ENCODE data around the gene NOS1AP. TPM values are rescaled to one million over a fixed set of nuclear protein-coding genes. Genes with fewer than 3 reads are reported as not detected.

NOS1AP gene
- total and polyA plus RNA-seq, 7 experiments from 2014 or later = 0.08 to 0.15 TPM; not detected in 5

- Mint-ChIP-seq H3K27me3 (peaks cover 25 to 44% (median 31%) of the 10 kb centered on the region in 5 donors), H3K27ac (no peak overlapping the region), H3K4me1 (no peaks in the 10 kb centered on the region), H3K36me3 (no peaks in the 10 kb centered on the region), H3K4me3 (no peak overlapping the region), H3K9me3 (peaks cover 0 to 2% (median 0%) of the 10 kb centered on the region in 11 donors)
- CTCF ChIA-PET = no interaction called here
- no peaks in the 10 kb centered on the region for H3K9me3 ChIP-seq (ENCODE audit: control insufficient read depth in 2 of 3, low read length in 3 of 3)
- no peak overlapping the region for H3K27ac ChIP-seq (ENCODE audit: low read depth, low read length)
- ATAC-seq (no peak), DNase-seq (no peak)
- POLR2A ChIA-PET = no interaction called here
- H3K36me3 ChIP-seq (ENCODE audit: control insufficient read depth in 2 of 3, insufficient read depth in 3 of 3, low read length in 3 of 3) = no peaks in the 10 kb centered on the region
- intact Hi-C loops (cut with micrococcal nuclease) = no loop called here
- H3K4me3 ChIP-seq (ENCODE audit: low read length) = no peak overlapping the region
- H3K4me1 ChIP-seq (ENCODE audit: control insufficient read depth in 2 of 2, insufficient read depth in 2 of 2, low read length in 2 of 2) = no peaks in the 10 kb centered on the region
- no peaks in the 10 kb centered on the region for H3K27me3 ChIP-seq (ENCODE audit: control insufficient read depth in 2 of 2, insufficient read depth in 2 of 2, low read length in 2 of 2)
These were observed 65.8 kb downstream of the NOS1AP start for GRCh38 chr1:162135271-162135775.

GRCh38 chr1:162136760-162137159, 67.3 kb downstream of the NOS1AP start:
- H3K27me3 ChIP-seq (ENCODE audit: control insufficient read depth in 2 of 2, insufficient read depth in 2 of 2, low read length in 2 of 2) = no peaks in the 10 kb centered on the region
- no peak overlapping the region for H3K4me3 ChIP-seq (ENCODE audit: low read length)
- Mint-ChIP-seq H3K36me3 (no peaks in the 10 kb centered on the region), H3K4me1 (no peaks in the 10 kb centered on the region), H3K4me3 (no peak overlapping the region), H3K27me3 (peaks cover 27 to 47% (median 33%) of the 10 kb centered on the region in 5 donors), H3K27ac (no peak overlapping the region), H3K9me3 (peaks cover 0 to 2% (median 0%) of the 10 kb centered on the region in 11 donors)
- H3K36me3 ChIP-seq (ENCODE audit: control insufficient read depth in 2 of 3, insufficient read depth in 3 of 3, low read length in 3 of 3) = no peaks in the 10 kb centered on the region
- H3K9me3 ChIP-seq (ENCODE audit: control insufficient read depth in 2 of 3, low read length in 3 of 3) = no peaks in the 10 kb centered on the region
- DNase-seq (no peak), ATAC-seq (no peak)
- H3K4me1 ChIP-seq (ENCODE audit: control insufficient read depth in 2 of 2, insufficient read depth in 2 of 2, low read length in 2 of 2) = no peaks in the 10 kb centered on the region
- intact Hi-C loops (cut with micrococcal nuclease) = no loop called here
- no peak overlapping the region for H3K27ac ChIP-seq (ENCODE audit: low read depth, low read length)
- ChIA-PET POLR2A (no interaction called here), CTCF (no interaction called here)

- intact Hi-C loops (cut with micrococcal nuclease) = no loop called here
- Mint-ChIP-seq H3K4me1 (no peaks in the 10 kb centered on the region), H3K36me3 (no peaks in the 10 kb centered on the region), H3K27ac (no peak overlapping the region), H3K9me3 (peaks cover 0 to 2% (median 0%) of the 10 kb centered on the region in 11 donors), H3K27me3 (peaks cover 27 to 51% (median 38%) of the 10 kb centered on the region in 5 donors), H3K4me3 (no peak overlapping the region)
- no peaks in the 10 kb centered on the region for H3K36me3 ChIP-seq (ENCODE audit: control insufficient read depth in 2 of 3, insufficient read depth in 3 of 3, low read length in 3 of 3)
- H3K4me3 ChIP-seq (ENCODE audit: low read length) = no peak overlapping the region
- ATAC-seq = no peak
- H3K27ac ChIP-seq (ENCODE audit: low read depth, low read length) = no peak overlapping the region
- POLR2A ChIA-PET = no interaction called here
- DNase-seq = no peak
- no peaks in the 10 kb centered on the region for H3K9me3 ChIP-seq (ENCODE audit: control insufficient read depth in 2 of 3, low read length in 3 of 3)
- H3K27me3 ChIP-seq (ENCODE audit: control insufficient read depth in 2 of 2, insufficient read depth in 2 of 2, low read length in 2 of 2) = no peaks in the 10 kb centered on the region
- CTCF ChIA-PET = no interaction called here
- no peaks in the 10 kb centered on the region for H3K4me1 ChIP-seq (ENCODE audit: control insufficient read depth in 2 of 2, insufficient read depth in 2 of 2, low read length in 2 of 2)
These were observed 67.9 kb downstream of the NOS1AP start for GRCh38 chr1:162137179-162137960.

GRCh38 chr1:162138112-162138511, 68.6 kb downstream of the NOS1AP start:
- Histone ChIP-seq H3K27ac (ENCODE audit: low read depth, low read length) (no peak overlapping the region), H3K9me3 (ENCODE audit: control insufficient read depth in 2 of 3, low read length in 3 of 3) (no peaks in the 10 kb centered on the region), H3K4me3 (ENCODE audit: low read length) (no peak overlapping the region), H3K27me3 (ENCODE audit: control insufficient read depth in 2 of 2, insufficient read depth in 2 of 2, low read length in 2 of 2) (no peaks in the 10 kb centered on the region), H3K4me1 (ENCODE audit: control insufficient read depth in 2 of 2, insufficient read depth in 2 of 2, low read length in 2 of 2) (no peaks in the 10 kb centered on the region), H3K36me3 (ENCODE audit: control insufficient read depth in 2 of 3, insufficient read depth in 3 of 3, low read length in 3 of 3) (no peaks in the 10 kb centered on the region)
- intact Hi-C loops (cut with micrococcal nuclease) = no loop called here
- no peak for ATAC-seq
- peaks cover 0 to 2% (median 0%) of the 10 kb centered on the region in 11 donors for H3K9me3 Mint-ChIP-seq
- H3K36me3 Mint-ChIP-seq = no peaks in the 10 kb centered on the region
- POLR2A ChIA-PET = no interaction called here
- no peaks in the 10 kb centered on the region for H3K4me1 Mint-ChIP-seq
- CTCF ChIA-PET = no interaction called here
- H3K4me3 Mint-ChIP-seq = no peak overlapping the region
- DNase-seq = no peak
- peaks cover 23 to 52% (median 37%) of the 10 kb centered on the region in 5 donors for H3K27me3 Mint-ChIP-seq
- no peak overlapping the region for H3K27ac Mint-ChIP-seq

- Mint-ChIP-seq H3K9me3 (peaks cover 0 to 3% (median 0%) of the 10 kb centered on the region in 11 donors), H3K27me3 (peaks cover 23 to 53% (median 38%) of the 10 kb centered on the region in 5 donors), H3K36me3 (no peaks in the 10 kb centered on the region), H3K4me3 (no peak overlapping the region), H3K4me1 (no peaks in the 10 kb centered on the region), H3K27ac (no peak overlapping the region)
- intact Hi-C loops (cut with micrococcal nuclease) = no loop called here
- Histone ChIP-seq H3K27ac (ENCODE audit: low read depth, low read length) (no peak overlapping the region), H3K4me3 (ENCODE audit: low read length) (no peak overlapping the region), H3K4me1 (ENCODE audit: control insufficient read depth in 2 of 2, insufficient read depth in 2 of 2, low read length in 2 of 2) (no peaks in the 10 kb centered on the region), H3K27me3 (ENCODE audit: control insufficient read depth in 2 of 2, insufficient read depth in 2 of 2, low read length in 2 of 2) (no peaks in the 10 kb centered on the region), H3K9me3 (ENCODE audit: control insufficient read depth in 2 of 3, low read length in 3 of 3) (no peaks in the 10 kb centered on the region), H3K36me3 (ENCODE audit: control insufficient read depth in 2 of 3, insufficient read depth in 3 of 3, low read length in 3 of 3) (no peaks in the 10 kb centered on the region)
- CTCF ChIA-PET = no interaction called here
- ATAC-seq (no peak), DNase-seq (no peak)
- POLR2A ChIA-PET = no interaction called here
These were observed 69.2 kb downstream of the NOS1AP start for GRCh38 chr1:162138599-162139181.

GRCh38 chr1:162139211-162139610, 69.7 kb downstream of the NOS1AP start:
- no peak overlapping the region for H3K4me3 ChIP-seq (ENCODE audit: low read length)
- Mint-ChIP-seq H3K9me3 (peaks cover 0 to 3% (median 0%) of the 10 kb centered on the region in 11 donors), H3K36me3 (no peaks in the 10 kb centered on the region), H3K4me1 (no peaks in the 10 kb centered on the region), H3K4me3 (no peak overlapping the region), H3K27me3 (peaks cover 23 to 53% (median 33%) of the 10 kb centered on the region in 5 donors), H3K27ac (no peak overlapping the region)
- DNase-seq = no peak
- H3K9me3 ChIP-seq (ENCODE audit: control insufficient read depth in 2 of 3, low read length in 3 of 3) = no peaks in the 10 kb centered on the region
- no peak overlapping the region for H3K27ac ChIP-seq (ENCODE audit: low read depth, low read length)
- ChIA-PET CTCF (no interaction called here), POLR2A (no interaction called here)
- intact Hi-C loops (cut with micrococcal nuclease) = no loop called here
- no peaks in the 10 kb centered on the region for H3K4me1 ChIP-seq (ENCODE audit: control insufficient read depth in 2 of 2, insufficient read depth in 2 of 2, low read length in 2 of 2)
- H3K36me3 ChIP-seq (ENCODE audit: control insufficient read depth in 2 of 3, insufficient read depth in 3 of 3, low read length in 3 of 3) = no peaks in the 10 kb centered on the region
- ATAC-seq = no peak
- H3K27me3 ChIP-seq (ENCODE audit: control insufficient read depth in 2 of 2, insufficient read depth in 2 of 2, low read length in 2 of 2) = no peaks in the 10 kb centered on the region

Data from naive thymus-derived CD4-positive, alpha-beta T cell (primary cell).